NAMALWA (cell line): ENCODE measurements around the gene GABRR1.

Experiments used
- DNase-seq: peaks from one replicate; pipeline ENCODE4 v3.0.0-alpha.2; 2015; ENCODE audit warnings: low spot score

Gene GABRR1

DNA sequence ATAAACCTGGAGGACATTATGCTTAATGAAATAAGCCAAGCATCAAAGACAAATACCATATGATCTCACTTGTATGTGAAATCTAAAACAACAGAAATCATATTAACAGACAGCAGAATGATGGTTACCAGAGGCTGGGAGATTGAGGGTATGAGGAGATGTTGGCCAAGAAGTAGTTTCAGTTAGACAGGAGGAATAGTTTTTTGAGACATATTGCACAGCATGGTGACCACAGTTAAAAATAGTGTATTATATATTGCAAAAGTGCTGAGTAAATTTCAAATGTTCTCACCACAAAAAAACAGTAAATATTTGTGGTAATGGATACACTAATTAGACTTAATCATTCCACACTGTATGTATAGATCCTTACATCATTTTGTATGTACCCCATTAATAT is 1.8 kb downstream of the GABRR1 start:
- DNase-seq = no peak

DNA sequence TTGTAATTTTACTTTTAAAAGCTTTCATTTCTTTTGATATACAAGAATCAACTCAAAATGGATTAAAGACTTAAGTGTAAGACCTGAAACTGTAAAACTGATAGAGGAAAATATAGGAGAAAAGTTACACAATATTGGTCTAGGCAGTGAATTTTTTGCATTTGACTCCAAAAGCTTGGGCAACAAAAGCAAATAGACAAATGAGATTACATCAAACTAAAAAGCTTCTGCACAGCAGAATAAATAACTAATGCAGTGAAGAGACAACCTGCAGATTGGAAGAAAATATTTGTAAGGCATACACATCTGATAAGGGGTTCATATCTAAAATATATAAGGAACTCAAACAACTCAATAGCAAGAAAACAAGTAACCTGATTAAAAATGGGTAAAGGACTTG is 3.0 kb downstream of the GABRR1 start:
- DNase-seq = no peak

DNA sequence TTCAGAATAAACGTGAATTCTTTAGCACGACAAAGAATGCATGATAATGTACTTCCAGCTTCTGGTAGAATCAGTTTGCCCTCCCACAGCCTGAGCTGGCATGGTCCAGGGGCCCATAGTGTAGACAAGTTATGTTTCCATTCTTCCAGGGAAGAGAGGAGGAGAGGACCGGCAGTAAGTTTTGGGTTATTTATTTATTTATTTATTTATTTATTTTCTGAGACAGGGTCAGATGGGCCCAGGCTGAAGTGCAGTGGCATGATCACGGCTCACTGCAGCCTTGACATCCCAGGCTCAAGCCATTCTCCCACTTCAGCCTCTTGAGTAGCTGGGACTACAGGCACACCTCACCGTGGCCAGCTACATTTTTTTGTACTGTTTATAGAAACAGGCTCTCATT is 4.7 kb downstream of the GABRR1 start:
- no peak for DNase-seq

DNA sequence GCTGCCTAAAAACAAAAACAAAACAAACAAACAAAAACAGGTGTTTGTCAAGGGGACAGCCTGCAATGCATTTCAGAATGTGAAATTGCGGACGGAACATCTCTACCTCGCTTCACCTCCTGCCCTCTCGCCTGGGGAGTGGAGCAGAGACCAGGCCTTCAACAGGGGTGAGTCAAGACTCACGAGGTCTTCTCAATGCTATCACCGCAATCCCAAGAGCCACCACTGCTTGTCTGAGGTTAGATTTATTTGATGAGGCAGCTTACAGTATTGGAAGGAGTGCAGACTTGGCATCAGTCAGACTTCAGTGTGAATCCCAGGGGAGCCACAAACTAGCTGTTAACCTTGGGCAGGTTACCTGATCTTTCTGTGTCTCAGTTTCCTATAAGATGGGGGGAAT is 7.7 kb downstream of the GABRR1 start:
- DNase-seq = peak; percentile 13

DNA sequence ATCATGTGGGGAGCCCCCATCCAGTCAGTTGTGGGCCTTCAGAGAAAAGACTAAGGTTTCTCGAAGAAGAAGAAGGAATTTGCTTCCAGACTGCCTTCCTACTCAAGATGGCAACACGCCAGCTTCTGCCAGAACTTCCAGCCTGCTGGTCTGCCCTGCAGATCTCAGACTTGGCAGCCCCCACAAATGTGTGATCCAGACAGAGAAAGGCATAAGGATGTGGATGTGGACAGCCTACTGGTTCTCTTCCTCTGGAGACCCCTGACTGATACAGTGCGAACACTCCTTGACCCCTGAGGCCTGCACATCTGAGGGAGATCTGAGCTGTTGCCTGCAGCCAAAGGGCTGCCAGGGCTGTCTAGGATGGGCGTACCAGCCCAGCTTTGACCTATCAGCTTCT is 8.6 kb downstream of the GABRR1 start:
- no peak for DNase-seq

DNA sequence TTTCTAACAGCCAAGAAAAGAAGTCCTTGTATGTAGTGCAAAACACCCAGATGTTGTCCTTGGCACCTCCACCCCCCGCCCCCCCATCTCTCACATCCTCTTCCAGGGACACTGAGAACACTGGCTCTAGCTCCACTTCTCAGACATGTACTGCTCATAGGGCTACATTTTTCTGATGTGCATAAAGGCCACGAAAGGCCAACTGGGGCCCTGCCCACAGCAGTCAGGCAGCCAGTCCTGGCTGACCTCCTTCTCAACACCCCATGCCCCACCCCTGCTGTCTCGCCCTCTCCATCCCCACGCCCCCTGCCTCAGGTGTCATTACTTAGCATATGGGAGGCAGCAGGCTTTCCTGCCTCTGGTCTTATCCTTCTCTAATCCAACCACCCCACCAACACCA is 11.3 kb downstream of the GABRR1 start:
- DNase-seq = no peak

DNA sequence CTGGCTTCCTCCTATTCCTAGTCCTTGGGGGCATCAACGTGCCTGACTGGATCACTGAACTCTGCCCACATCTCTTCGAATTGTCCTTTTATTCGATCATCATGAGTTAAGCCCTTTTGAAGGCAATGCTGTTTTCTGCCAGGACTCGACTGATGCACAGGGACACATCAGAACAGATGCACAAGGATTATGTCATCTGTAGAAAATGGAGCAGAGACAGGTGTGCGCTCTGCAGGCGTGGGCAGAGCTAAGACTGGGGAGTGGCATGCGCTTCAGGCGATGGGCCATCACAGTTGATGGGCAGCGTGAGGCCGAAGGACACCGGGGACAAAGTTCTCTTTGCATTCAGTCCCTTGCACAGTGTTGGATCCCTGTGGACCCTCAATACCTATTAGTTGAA is 13.1 kb downstream of the GABRR1 start:
- no peak for DNase-seq

DNA sequence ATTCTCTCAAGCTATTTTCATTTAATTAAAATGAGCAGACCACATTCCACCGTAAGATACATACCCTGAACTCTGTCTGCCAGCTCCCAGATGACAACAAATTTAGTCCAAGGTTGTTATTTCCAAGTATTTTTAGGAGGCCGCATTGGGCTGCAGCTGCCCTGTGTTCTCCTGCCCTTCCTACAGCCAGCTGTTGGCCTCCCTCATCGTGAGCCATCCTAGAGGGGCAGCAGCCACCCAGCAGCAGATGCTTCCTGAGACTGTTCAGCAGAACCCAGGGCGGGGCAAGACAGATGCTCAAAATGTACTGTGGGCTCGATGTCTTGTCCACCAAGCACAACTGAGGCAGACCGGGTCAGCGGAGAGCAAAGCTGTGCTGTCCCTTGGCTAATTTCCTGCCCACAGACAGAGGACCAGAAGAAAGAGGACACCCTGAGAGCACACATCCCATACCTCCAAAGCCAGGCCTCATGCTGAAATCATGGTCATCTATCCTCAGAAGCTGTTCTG is 16.4 kb downstream of the GABRR1 start:
- no peak for DNase-seq

DNA sequence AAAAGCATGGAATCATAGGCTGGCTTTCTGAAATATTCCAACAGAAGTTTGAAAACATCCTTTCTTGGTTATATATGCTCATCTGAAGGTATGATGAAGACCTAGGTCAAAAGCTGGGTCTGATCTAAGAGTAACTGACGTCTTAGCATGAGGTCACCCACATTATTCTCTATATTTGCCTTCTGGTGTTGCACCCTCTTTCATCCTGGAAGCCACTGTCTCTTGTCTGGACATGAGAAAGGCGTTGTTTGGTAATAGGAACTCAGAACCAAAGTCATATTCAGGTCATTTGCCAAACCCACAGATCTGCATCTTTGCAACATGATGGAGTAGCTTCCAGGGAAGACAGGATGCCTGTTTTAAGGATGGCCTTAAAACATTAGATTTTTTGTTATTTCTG is 17.6 kb downstream of the GABRR1 start:
- no peak for DNase-seq

DNA sequence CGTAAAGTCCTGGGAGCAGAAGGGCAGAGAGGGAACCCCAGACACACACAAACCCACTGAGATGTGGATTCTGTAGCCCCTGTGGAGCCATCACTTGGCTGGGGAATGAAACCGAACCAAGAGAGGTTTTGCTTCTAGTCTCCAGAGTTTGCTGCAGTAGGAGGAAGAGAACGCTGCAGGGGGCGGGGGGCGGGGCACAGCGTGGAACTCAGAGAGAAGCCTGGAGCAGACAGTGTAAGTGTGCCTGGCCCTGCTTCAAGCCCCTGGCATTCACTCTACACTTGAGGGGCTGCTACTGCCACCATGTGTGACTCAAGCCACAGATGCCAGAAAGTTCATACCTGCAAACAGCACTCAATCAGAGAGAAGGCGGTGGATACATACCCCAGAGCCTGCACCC is 18.9 kb downstream of the GABRR1 start:
- DNase-seq = no peak

DNA sequence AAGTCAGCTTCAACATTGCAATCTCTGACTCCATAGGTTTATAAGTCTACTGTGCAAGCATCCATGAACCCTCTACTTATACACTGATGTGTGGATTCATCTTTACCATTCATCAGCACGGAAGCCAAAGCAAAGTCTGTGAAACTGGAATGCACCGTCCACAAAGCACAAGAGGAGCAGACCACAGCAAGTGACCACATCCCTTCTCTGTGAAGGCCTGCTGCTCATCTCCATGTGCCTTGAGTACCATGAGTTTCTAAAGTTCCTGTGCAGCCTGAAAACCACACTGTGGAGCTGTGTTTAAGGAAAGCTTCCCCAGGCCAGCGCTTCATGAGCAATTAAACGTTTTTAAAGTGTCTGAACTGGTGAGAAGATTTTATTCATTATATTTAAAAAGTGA is 20.0 kb downstream of the GABRR1 start:
- no peak for DNase-seq

DNA sequence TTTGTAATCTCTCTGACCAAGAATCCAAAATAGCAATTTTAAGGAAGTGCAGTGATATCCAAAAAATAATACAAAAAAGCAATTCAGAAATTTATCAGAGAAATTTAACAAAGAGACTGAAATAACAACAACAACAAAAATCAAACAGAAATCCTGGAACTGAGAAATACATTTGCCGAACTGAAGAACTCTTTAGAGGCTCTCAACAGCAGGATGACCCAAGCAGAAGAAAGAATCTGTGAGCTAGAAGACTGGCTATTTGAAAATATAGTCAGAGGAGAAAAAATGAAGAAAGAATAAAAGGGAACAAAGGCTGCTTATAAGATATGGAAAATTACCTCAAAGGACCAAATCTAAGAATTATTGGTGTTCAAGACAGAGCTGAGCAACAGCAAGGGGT is 22.6 kb downstream of the GABRR1 start:
- no peak for DNase-seq

DNA sequence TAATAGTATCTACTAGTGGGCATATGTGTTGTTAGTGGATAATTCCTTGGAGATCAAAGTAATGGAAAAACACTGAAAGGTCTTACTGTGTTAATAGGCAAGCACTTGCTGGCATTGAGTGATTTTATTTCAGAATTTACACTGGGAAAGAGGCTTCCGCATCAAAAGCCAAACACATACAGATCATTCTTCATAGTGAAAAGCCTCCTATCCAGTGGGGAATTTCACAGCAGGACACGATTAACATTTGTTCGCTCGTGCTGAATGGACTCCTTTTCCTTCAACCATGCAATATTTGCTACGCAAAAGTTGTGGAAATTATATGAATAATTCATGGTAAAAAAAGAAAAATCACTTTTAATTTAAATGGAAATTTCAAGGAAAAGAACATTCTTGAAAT is 26.4 kb downstream of the GABRR1 start:
- no peak for DNase-seq

DNA sequence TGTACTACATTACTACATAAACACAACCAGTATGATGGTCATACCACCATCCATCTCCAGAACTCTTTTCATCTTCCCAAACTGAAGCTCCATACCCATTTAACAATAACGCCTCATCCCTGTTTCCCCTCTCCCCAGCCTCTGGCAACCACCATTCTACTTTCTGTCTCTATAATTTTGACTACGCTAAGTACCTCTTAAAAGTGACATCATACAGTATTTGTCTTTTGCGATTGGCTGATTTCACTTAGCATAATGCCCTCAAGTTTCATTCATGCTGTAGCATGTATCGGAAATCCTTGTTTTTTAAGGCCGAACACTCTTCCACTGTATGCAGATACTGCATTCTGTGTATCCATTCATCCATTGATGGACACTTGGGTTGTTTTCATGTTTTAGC is 29.7 kb downstream of the GABRR1 start:
- DNase-seq = no peak

DNA sequence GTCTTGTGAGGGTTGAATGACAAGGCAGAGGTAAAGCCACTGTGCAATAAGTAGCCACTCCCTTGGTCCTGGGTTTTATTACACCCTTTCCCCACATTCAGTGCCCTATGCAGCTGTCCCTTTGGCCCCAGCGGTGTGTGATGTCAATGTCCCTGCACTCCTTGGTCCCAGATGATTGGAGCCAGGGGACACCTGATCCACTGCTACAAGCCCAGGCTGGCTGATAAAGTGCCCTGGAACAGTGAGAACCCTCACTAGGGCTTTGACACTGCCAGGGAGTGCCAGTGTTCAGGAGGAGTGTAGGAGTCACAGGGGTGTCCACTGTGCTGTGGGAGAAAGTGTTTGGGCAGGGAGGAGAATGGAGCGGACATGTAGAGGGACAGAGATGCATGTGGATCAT is 30.4 kb downstream of the GABRR1 start:
- DNase-seq = no peak

DNA sequence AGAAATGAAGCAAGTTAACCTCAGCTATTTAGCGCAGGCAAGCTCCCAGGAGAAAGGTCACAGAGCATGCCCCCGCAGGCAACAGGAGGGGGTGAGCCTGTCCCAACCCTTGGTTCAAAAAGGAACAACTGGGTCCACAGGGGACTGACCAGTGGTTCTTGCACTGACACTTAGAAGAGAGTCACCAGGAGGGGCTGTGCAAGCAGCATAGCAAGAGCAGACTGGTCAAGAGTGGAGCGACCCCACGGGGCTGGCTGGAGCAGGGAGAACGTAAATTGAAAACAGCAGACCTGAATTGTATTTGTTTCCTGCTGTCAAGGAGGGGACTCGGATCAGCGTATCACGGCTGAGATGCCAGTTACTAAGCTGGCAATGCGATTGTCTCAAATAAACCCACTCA is 32.8 kb downstream of the GABRR1 start:
- DNase-seq = no peak

DNA sequence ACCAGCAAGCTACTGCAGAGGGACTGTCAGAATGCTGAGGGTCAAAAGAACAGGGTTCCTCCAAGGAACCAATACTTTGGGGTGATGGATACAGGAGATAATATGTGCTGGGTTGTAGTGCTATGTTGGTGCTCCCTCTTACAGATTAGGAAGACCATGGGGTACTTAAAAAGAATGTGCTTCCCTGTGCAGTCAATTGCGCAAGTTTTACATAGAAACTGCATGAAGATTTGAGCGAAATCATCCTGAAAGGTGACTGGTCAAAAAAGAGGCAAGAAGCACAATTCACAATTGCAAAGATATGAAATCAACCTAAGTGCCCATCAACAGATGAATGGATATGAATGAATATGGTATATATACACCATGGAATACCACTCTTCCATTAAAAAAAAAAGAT is 33.9 kb downstream of the GABRR1 start:
- no peak for DNase-seq

DNA sequence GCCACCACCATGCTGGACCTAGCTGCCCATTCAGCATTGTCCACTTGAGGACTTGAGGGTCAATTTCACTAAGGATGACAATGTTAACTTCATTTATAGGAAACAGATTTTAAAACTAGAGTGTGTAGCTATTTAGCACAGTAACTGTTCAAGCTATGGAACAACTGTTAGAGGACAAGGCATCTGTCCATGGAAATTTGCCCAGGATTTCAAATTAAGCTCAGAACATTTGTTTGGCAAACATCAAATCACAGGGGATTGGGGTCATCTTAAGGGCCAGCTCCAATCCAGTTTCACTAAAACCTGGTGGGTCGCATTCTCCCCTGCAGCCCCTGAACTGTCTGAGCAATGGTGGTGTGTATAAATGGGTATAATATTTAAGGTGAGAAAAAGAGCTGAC is 36.2 kb downstream of the GABRR1 start:
- DNase-seq = no peak

DNA sequence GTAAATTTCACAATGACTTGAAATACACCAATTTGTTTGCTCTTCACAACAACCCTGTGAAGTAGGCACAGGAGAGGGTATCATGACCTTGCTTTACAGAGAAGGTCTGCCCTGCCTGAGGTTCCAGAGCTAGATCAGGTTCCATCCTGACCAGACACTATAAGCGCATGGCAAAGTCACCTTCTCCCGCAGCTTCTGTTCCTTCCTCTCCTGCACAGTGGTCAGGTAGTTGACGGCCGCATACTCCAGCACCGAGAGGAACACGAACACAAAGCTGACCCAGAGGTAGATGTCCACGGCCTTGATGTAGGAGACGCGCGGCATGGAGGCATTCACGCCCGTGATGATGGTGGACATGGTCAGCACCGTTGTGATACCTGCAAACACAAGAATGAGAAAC is 37.0 kb downstream of the GABRR1 start:
- no peak for DNase-seq

DNA sequence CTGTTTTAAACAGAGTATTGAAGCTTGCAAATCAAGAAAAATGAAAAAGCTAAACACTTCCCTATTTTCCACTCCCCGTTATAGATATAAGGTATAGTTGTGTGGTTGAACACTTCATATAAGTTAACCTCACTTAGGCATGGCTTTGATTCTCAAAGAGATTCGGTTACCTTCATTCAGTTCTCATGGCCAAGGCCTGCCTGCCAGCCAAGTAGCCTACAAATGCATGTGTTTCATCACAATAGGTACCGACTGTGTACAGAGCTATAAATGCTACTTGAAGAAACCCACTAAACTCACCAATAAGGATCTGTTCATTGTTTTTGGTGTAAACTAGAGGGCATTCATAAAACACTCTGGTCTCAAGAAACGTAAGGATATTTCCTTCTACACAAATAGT is 43.5 kb downstream of the GABRR1 start:
- DNase-seq = no peak

DNA sequence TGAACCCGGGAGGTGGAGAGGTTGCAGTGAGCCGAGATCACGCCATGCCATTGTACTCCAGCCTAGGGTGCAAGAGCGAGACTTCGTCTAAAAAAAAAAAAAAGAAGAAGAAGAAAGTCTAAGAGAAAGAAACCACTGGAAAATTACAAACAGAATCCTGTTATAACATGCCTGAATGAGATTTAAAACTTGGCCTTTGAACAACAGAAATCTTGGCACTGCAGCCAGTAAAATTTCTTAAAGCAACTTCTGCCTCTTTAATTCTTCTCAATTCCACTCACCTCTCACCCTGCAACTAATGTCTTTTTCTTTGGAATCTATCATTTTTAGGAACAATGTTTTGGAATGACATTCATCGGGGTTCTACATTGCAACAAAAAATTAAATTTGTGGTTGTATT is 45.0 kb downstream of the GABRR1 start:
- no peak for DNase-seq

DNA sequence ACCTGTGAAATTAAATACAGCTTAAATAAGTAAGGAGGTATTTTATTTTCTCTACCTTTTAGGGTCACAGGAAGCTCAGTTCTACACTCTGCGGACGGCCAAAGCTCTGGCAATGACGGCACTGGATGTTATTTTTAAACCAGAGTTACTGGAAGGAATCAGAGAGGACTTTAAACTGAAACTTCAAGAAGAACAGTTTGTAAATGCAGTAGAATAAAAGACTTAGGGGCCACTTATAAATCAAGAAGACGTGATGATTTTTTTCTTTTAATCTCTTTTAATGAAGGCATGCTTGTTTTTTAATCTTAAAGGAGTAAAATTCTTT is 55.1 kb downstream of the GABRR1 start:
- no peak for DNase-seq

DNA sequence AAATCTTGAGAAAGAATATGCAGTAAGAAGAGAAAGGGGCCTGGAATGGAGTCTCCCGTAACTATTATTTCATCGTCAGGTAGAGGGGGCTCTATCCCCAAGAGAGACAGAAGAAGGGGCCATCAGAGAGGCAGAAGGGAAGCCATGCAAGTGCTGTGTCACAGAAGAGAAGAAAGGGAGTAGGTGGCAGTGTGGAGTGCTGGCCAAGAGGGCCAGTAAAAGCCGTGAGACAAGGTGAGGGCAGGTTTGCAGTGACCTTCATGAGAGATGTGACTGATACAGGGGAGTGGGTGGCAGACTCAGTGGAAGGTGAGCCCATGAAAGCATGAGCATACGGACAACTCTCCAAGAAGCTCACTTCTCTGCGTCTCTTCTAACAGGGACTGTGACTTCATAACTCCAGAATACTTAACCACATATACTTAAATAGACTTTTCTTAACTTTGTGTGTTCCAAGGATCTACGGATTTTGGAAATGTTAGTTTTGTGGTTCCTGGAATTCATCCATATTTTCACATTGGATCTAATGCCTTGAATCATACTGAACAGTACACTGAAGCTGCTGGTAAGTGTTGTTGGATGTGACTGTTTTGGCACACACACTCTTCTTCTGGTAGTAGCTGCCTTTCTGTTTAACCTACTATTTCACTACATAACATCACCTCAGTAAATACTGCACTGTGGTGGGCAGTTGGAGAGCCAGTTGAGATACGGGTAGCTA is 55.7 kb downstream of the GABRR1 start:
- no peak for DNase-seq

DNA sequence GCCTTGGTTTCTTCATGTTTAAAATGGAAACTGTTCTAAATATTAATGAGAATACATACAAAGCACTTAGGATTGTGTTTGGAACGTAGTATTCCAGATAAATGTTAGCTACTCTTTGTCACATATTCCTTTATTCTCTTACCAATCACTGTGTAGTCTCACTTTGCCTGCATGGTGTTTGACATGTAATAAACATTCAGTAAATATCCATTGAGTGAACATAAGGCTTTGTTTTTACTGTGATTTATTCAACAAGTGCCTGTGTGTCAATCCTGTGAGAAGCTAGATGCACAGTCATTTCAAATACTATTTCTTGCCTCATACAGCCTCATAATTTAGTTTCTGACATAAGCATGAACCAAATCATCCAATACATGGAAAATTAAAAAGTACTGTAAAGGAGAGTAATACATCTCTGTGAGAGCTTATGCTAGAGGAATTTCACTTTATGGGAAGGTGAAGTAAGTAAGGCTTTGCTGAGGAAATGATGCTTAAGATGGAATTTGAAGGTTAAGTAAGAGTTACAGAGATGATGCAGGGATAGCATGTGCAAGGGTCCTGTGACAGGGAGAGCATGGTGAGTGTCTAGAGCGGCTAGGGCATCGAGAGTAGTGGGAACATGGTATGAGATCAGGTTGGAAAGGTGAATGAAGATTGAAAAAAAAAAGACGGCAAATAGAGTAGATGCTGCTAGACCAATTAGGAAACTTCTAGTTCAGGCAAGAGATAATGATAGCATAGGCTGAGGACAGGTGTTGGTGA is 56.6 kb downstream of the GABRR1 start:
- DNase-seq = no peak
